AG09309 (cell line): ENCODE measurements around the gene LAMTOR3.

Source experiments
- DNase-seq: peaks from one replicate; pipeline ENCODE4 v3.0.0-alpha.2; 2010; ENCODE audit warnings: low read depth
- H3K4me3 ChIP-seq: 2 replicates; pipeline ENCODE4 v1.5.1; 2011; ENCODE audit warnings: mild to moderate bottlenecking, low read depth, low read length, moderate library complexity; ENCODE audit not compliant: control insufficient read depth
- CTCF ChIP-seq: IDR thresholded peaks from 2 replicates; pipeline ENCODE4 v1.5.1; 2011; ENCODE audit warnings: mild to moderate bottlenecking, low read depth, low read length, inconsistent platforms; ENCODE audit not compliant: insufficient read depth, control insufficient read depth; ENCODE audit errors: missing control alignments

The LAMTOR3 gene

GRCh38 chr4:99886146-99886545, 8.1 kb downstream of the LAMTOR3 start:
- no peak for DNase-seq
- H3K4me3 ChIP-seq: no peak overlapping the region
- no peak for TF ChIP-seq CTCF

- no peak for DNase-seq
- TF ChIP-seq CTCF: no peak
- no peak overlapping the region for H3K4me3 ChIP-seq
Observed at GRCh38 chr4:99885687-99886086, 8.5 kb downstream of the LAMTOR3 start.

GRCh38 chr4:99885063-99885664, 9.1 kb downstream of the LAMTOR3 start:
- peak; percentile 39 for TF ChIP-seq CTCF
- no peak overlapping the region for H3K4me3 ChIP-seq
- DNase-seq: no peak

GRCh38 chr4:99879458-99879857, 14.8 kb downstream of the LAMTOR3 start:
- no peak overlapping the region for H3K4me3 ChIP-seq
- no peak for TF ChIP-seq CTCF
- DNase-seq: no peak

GRCh38 chr4:99878604-99879003, 15.6 kb downstream of the LAMTOR3 start:
- no peak for DNase-seq
- no peak overlapping the region for H3K4me3 ChIP-seq
- no peak for TF ChIP-seq CTCF

- no peak overlapping the region for H3K4me3 ChIP-seq
- TF ChIP-seq CTCF: no peak
- no peak for DNase-seq
Observed at GRCh38 chr4:99876946-99877345, 17.3 kb downstream of the LAMTOR3 start.

GRCh38 chr4:99875071-99875470, 19.2 kb downstream of the LAMTOR3 start:
- no peak overlapping the region for H3K4me3 ChIP-seq
- TF ChIP-seq CTCF: no peak
- DNase-seq: no peak
